A673 (cell line): ENCODE data around the gene PILRA. TPM values are rescaled to one million over a fixed set of nuclear protein-coding genes. Genes with fewer than 3 reads are reported as not detected.
"Not testable (repeated sequence)": the region's sequence is repeated elsewhere in the genome, so short reads cannot be mapped to it uniquely, and the experiment has no call there.

ENCODE experiments used
- BruUV-seq: library from RNA; stranded (reverse); fragments of 400-500 nt; replicated peaks from 2 replicates; lab custom pipeline; 2021; lab: Mats Ljungman, UMichigan
- CTCF ChIA-PET: fragments of 300-600 bp; sonication (Branson Sonifier 250); formaldehyde crosslinking; loops from one replicate; lab custom pipeline; 2022; ENCODE audit warnings: antibody characterized with exemption; lab: Charles Lee
- POLR2A ChIA-PET: fragments of 300-600 bp; sonication (Branson Sonifier 250); formaldehyde crosslinking; loops from one replicate; lab custom pipeline; 2022; ENCODE audit warnings: antibody characterized with exemption; ENCODE audit not compliant: low non-redundant PET; lab: Charles Lee
- DNase-seq: peaks from one replicate; pipeline ENCODE4 v3.0.0-alpha.2; 2015; ENCODE audit warnings: low spot score
- H3K27ac ChIP-seq: fragments of 200-600 bp; sonication (generic); 2 replicates; pipeline ENCODE4 v1.5.1; 2016; ENCODE audit warnings: mixed run types, low read depth, mild to moderate bottlenecking, mixed read lengths, antibody characterized with exemption, low read length; ENCODE audit not compliant: poor library complexity, severe bottlenecking
- H3K27me3 ChIP-seq: fragments of 200-600 bp; sonication (generic); replicated peaks from 2 replicates; pipeline ENCODE4 v1.6.1; 2017; ENCODE audit warnings: mixed run types, low read depth, mild to moderate bottlenecking, mixed read lengths, antibody characterized with exemption, low read length; ENCODE audit not compliant: insufficient read depth, poor library complexity
- H3K36me3 ChIP-seq: fragments of 200-600 bp; sonication (generic); 2 replicates; pipeline ENCODE4 v1.6.1; 2016; ENCODE audit warnings: mixed run types, mild to moderate bottlenecking, mixed read lengths, antibody characterized with exemption, low read length; ENCODE audit not compliant: insufficient read depth, poor library complexity, severe bottlenecking
- H3K4me1 ChIP-seq: fragments of 200-600 bp; sonication (generic); 2 replicates; pipeline ENCODE4 v1.6.1; 2017; ENCODE audit warnings: mixed run types, mild to moderate bottlenecking, mixed read lengths, antibody characterized with exemption, low read length; ENCODE audit not compliant: insufficient read depth, poor library complexity, severe bottlenecking
- H3K4me3 ChIP-seq: fragments of 200-600 bp; sonication (generic); 2 replicates; pipeline ENCODE4 v1.5.1; 2016; ENCODE audit warnings: low read depth, mixed run types, mild to moderate bottlenecking, mixed read lengths, low read length; ENCODE audit not compliant: poor library complexity, severe bottlenecking
- H3K9me3 ChIP-seq: fragments of 200-600 bp; sonication (generic); 2 replicates; pipeline ENCODE4 v1.6.1; 2016; ENCODE audit warnings: mixed run types, low read depth, mild to moderate bottlenecking, mixed read lengths, antibody characterized with exemption, low read length; ENCODE audit not compliant: poor library complexity, severe bottlenecking
- EZH2 ChIP-seq: fragments of 200-600 bp; sonication (generic); IDR thresholded peaks from 2 replicates; pipeline ENCODE4 v1.6.1; 2017; ENCODE audit warnings: borderline replicate concordance, low read depth, mild to moderate bottlenecking, mixed read lengths, antibody characterized with exemption, low read length; ENCODE audit not compliant: poor library complexity, severe bottlenecking
- intact Hi-C: fragments of 100-400 bp; cut with micrococcal nuclease; formaldehyde crosslinking; loops from one replicate; pipeline ENCODE4 v1.10.0; 2022; ENCODE audit not compliant: unreplicated experiment
- total RNA-seq: library from RNA; stranded (reverse); gene quantifications from 2 replicates; pipeline ENCODE4 v1.2.3, GENCODE V29; 2021
- TF ChIP-seq, protein P1 (sequence below): fragments of 300-800, 200-600 bp; sonication (generic); conservative IDR thresholded peaks from 2 replicates; pipeline ENCODE4 v1.5.1; 2017; ENCODE audit warnings: low read depth, mild to moderate bottlenecking, antibody characterized with exemption, low read length, moderate library complexity, mixed read lengths

Gene PILRA
- total RNA-seq, 1 experiment from 2014 or later, result 1.5 TPM

DNA sequence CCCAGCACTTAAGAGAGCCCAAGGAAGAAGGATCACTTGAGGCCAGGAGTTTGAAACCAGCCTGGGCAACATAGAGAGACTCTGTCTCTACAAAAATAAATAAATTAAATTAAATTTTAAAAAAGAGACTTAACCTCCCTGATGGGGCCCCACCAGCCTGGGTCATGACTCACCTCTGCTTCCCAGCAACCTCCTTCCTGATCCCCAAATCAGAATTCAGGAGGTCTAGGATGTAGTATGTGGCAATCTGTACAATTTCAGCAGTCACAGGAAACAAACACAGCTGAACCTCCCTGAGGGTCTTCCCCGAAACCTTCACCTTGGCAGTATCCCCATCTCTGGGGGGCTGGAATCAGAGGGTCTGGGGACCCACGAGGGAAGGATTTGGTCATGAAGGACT lies 72.8 kb downstream of the PILRA start:
- DNase-seq, result no peak
- no peaks in the 10 kb centered on the region for H3K36me3 ChIP-seq
- TF ChIP-seq EZH2, result no peak
- TF ChIP-seq, protein P1, sequence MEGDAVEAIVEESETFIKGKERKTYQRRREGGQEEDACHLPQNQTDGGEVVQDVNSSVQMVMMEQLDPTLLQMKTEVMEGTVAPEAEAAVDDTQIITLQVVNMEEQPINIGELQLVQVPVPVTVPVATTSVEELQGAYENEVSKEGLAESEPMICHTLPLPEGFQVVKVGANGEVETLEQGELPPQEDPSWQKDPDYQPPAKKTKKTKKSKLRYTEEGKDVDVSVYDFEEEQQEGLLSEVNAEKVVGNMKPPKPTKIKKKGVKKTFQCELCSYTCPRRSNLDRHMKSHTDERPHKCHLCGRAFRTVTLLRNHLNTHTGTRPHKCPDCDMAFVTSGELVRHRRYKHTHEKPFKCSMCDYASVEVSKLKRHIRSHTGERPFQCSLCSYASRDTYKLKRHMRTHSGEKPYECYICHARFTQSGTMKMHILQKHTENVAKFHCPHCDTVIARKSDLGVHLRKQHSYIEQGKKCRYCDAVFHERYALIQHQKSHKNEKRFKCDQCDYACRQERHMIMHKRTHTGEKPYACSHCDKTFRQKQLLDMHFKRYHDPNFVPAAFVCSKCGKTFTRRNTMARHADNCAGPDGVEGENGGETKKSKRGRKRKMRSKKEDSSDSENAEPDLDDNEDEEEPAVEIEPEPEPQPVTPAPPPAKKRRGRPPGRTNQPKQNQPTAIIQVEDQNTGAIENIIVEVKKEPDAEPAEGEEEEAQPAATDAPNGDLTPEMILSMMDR, result no peak
- no peaks in the 10 kb centered on the region for H3K9me3 ChIP-seq
- BruUV-seq, result no TSS peak
- intact Hi-C loops, result no loop called here
- CTCF ChIA-PET, result interaction anchor here (0.7 kb wide), 1 partner anchor 960 kb away, joined by 3 read pairs; no protein-coding TSS in a partner anchor
- POLR2A ChIA-PET, result no interaction called here
- no peak overlapping the region for H3K4me3 ChIP-seq
- H3K27me3 ChIP-seq, result no peaks in the 10 kb centered on the region
- no peaks in the 10 kb centered on the region for H3K4me1 ChIP-seq
- no peak overlapping the region for H3K27ac ChIP-seq

DNA sequence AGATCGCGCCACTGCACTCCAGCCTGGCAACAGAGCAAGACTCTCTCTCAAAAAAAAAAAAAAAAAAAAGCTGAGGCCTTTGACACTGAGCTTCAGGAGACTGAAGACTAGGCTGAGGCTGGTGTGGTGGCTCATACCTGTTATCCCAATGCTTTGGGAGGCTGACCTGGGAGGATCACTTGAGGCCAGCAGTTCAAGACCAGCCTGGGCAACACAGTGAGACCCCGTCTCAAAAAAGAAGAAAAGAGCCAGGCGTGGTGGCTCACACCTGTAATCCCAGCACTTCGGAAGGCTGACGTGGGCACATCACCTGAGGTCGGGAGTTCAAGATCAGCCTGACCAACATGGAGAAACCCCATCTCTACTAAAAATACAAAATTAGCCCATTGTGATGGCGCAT lies 74.1 kb downstream of the PILRA start:
- intact Hi-C loops, result not testable (repeated sequence)
- CTCF ChIA-PET, result interaction anchor here (0.6 kb wide), 1 partner anchor 275 kb away, joined by 4 read pairs; no protein-coding TSS in a partner anchor

DNA sequence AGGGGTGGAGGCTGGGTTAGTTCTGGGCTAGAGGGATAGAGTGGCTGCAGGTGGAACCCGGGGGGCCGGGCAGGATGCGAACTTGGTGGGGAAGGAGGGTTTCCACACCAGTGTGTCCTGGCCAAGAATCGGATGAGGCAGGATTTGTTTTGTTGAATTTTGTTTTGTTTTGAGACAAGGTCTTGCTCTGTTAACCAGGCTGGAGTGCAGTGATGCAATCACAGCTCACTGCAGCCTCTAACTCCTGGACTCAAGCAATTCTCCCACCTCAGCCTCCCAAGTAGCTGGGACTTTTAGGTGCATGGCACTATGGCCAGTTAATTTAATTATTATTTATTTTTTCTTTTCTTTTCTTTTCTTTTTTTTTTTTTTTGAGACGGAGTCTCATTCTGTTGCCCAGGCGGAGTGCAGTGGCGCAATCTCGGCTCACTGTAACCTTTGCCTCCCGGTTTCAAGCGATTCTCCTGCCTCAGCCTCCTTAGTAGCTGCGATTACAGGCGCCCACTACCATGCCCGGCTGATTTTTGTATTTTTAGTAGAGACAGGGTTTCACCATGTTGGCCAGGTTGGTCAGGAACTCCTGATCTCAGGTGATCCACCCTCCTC lies 76.0 kb downstream of the PILRA start:
- Histone ChIP-seq H3K4me3 (no peak overlapping the region), H3K27ac (no peak overlapping the region), H3K4me1 (no peaks in the 10 kb centered on the region), H3K36me3 (no peaks in the 10 kb centered on the region), H3K27me3 (no peaks in the 10 kb centered on the region), H3K9me3 (no peaks in the 10 kb centered on the region)
- TF ChIP-seq, protein P1, result no peak
- TF ChIP-seq EZH2, result no peak
- CTCF ChIA-PET, result interaction anchor here (0.6 to 0.7 kb wide), 2 partner anchors 68 to 110 kb away, joined by 4 read pairs; no protein-coding TSS in a partner anchor
- POLR2A ChIA-PET, result no interaction called here
- BruUV-seq, result no TSS peak
- intact Hi-C loops, result no loop called here
- no peak for DNase-seq

More for the DNA sequence above, 74.1 kb downstream of the PILRA start:
- H3K27me3 ChIP-seq, H3K27ac ChIP-seq, H3K36me3 ChIP-seq, H3K4me1 ChIP-seq, BruUV-seq, H3K4me3 ChIP-seq, H3K9me3 ChIP-seq, DNase-seq, POLR2A ChIA-PET: not testable (repeated sequence)

Other genes with a start within 250 kb of the PILRA start
- gene MBLAC1, start 246.5 kb upstream of the PILRA start, total RNA-seq, result 3.0 and 3.1 TPM in 2 replicates
- 84.5 and 90.4 TPM in 2 replicates for gene LAMTOR4, start 224.6 kb upstream of the PILRA start, total RNA-seq
- gene TRAPPC14, start 214.8 kb upstream of the PILRA start, total RNA-seq, result 22.6 and 25.7 TPM in 2 replicates
- 3.2 and 3.5 TPM in 2 replicates for gene GAL3ST4, start 204.9 kb upstream of the PILRA start, total RNA-seq
- gene GPC2, start 196.1 kb upstream of the PILRA start, total RNA-seq, result 23.3 and 28.4 TPM in 2 replicates
- 1.2 and 2.4 TPM in 2 replicates for gene STAG3, start 195.6 kb upstream of the PILRA start, total RNA-seq
- not detected in 2 replicates for gene PVRIG, start 153.5 kb upstream of the PILRA start, total RNA-seq
- not detected in 2 replicates for gene SPDYE3, start 65.8 kb upstream of the PILRA start, total RNA-seq
- 26.5 and 31.0 TPM in 2 replicates for gene PILRB, start 15.4 kb upstream of the PILRA start, total RNA-seq
- gene ZCWPW1, start 55.2 kb downstream of the PILRA start, total RNA-seq, result 0.45 and 1.1 TPM in 2 replicates
- 65.3 and 85.9 TPM in 2 replicates for gene MEPCE, start 56.3 kb downstream of the PILRA start, total RNA-seq
- gene PPP1R35, start 63.0 kb downstream of the PILRA start, total RNA-seq, result 27.3 and 37.3 TPM in 2 replicates
- gene SPACDR, start 90.8 kb downstream of the PILRA start, total RNA-seq, result 2.9 and 3.9 TPM in 2 replicates
- 69.0 and 71.0 TPM in 2 replicates for gene TSC22D4, start 105.7 kb downstream of the PILRA start, total RNA-seq
- 1.3 and 3.2 TPM in 2 replicates for gene NYAP1, start 110.4 kb downstream of the PILRA start, total RNA-seq
- gene AGFG2, start 165.7 kb downstream of the PILRA start, total RNA-seq, result 12.8 and 15.3 TPM in 2 replicates
- gene SAP25, start 200.4 kb downstream of the PILRA start, total RNA-seq, result 1.7 and 2.8 TPM in 2 replicates
- 42.4 and 50.4 TPM in 2 replicates for gene LRCH4, start 212.6 kb downstream of the PILRA start, total RNA-seq
- 0.44 and 0.75 TPM in 2 replicates for gene FBXO24, start 212.8 kb downstream of the PILRA start, total RNA-seq
- gene PCOLCE, start 228.9 kb downstream of the PILRA start, total RNA-seq, result 45.0 and 70.1 TPM in 2 replicates
- gene MOSPD3, start 239.1 kb downstream of the PILRA start, total RNA-seq, result 17.3 and 24.8 TPM in 2 replicates